GM12878 (cell line): ENCODE measurements around the gene CCDC198. TPM values are rescaled to one million over a fixed set of nuclear protein-coding genes. Genes with fewer than 3 reads are reported as not detected.
A peak's percentile ranks its signal among the peaks of the same experiment; 100 is the strongest.

Experiments used
- ATAC-seq: fragments of 200-7000 bp; cut with Tn5 transposase; 3 replicates; pipeline ENCODE4 v1.9.1; 2020; ENCODE audit warnings: mild to moderate bottlenecking, moderate library complexity
- BruUV-seq: library from RNA; stranded (reverse); fragments of 400-500 nt; replicated peaks from 2 replicates; lab custom pipeline; 2021; lab: Mats Ljungman, UMichigan
- CTCF ChIA-PET: fragments of 300-600 bp; sonication (Branson Sonifier 250); formaldehyde crosslinking; extraction: SDS; loops from one replicate; lab custom pipeline; 2021; ENCODE audit warnings: inconsistent platforms; lab: Yijun Ruan, JAX
- POLR2A ChIA-PET: fragments of 350-600 bp; formaldehyde crosslinking; extraction: SDS; loops from one replicate; lab custom pipeline; 2021; ENCODE audit warnings: inconsistent platforms; lab: Charles Lee
- RAD21 ChIA-PET: fragments of 300-600 bp; sonication (Branson Sonifier 250); formaldehyde crosslinking; loops from one replicate; lab custom pipeline; 2023; ENCODE audit warnings: antibody characterized with exemption; ENCODE audit not compliant: unreplicated experiment; lab: Charles Lee
- SMC1A ChIA-PET: fragments of 300-600 bp; sonication (Branson Sonifier 250); formaldehyde crosslinking; loops from one replicate; lab custom pipeline; 2023; ENCODE audit not compliant: unreplicated experiment, uncharacterized antibody; lab: Charles Lee
- DNase-seq: peaks from one replicate; pipeline ENCODE4 v3.0.0-alpha.2; 2011; ENCODE audit warnings: low read depth, low spot score
- FAIRE-seq: peaks from 3 replicates; lab custom pipeline; 2011; peaks lifted over from hg19 to GRCh38; lab: Jason Lieb, UNC
- H2AFZ ChIP-seq: 2 replicates; pipeline ENCODE4 v1.6.0; 2011; ENCODE audit warnings: low read depth, low read length, control low read depth; ENCODE audit not compliant: control insufficient read depth
- H3K27ac ChIP-seq: 2 replicates; pipeline ENCODE4 v1.5.1; 2011; ENCODE audit warnings: control low read depth; ENCODE audit not compliant: control insufficient read depth, insufficient read depth
- H3K27me3 ChIP-seq, 2 experiments: replicated peaks in 1 of 2; 2 replicates each; pipeline versions ENCODE4 v1.6.0 to v1.6.1; 2011; ENCODE audit warnings: low read length in 1 of 2; ENCODE audit not compliant: control insufficient read depth in 2 of 2, insufficient read depth in 2 of 2
- H3K36me3 ChIP-seq, 2 experiments: 2 replicates each; pipeline ENCODE4 v1.5.1; 2011; ENCODE audit warnings: low read length in 1 of 2; ENCODE audit not compliant: control insufficient read depth in 2 of 2, insufficient read depth in 2 of 2
- H3K4me1 ChIP-seq: 2 replicates; pipeline ENCODE4 v1.6.1; 2011; ENCODE audit warnings: mild to moderate bottlenecking, low read length, moderate library complexity, mixed read lengths; ENCODE audit not compliant: control insufficient read depth, insufficient read depth
- H3K4me2 ChIP-seq: 2 replicates; pipeline ENCODE4 v1.6.0; 2011; ENCODE audit warnings: control low read depth; ENCODE audit not compliant: control insufficient read depth, insufficient read depth
- H3K4me3 ChIP-seq: fragments of 200-600 bp; sonication (generic); 2 replicates; pipeline ENCODE4 v1.5.1; 2016
- H3K79me2 ChIP-seq: 2 replicates; pipeline ENCODE4 v1.6.0; 2011; ENCODE audit warnings: low read length; ENCODE audit not compliant: control insufficient read depth, insufficient read depth
- H3K9ac ChIP-seq: 2 replicates; pipeline ENCODE4 v1.8.0; 2011; ENCODE audit warnings: low read length, control low read depth, mixed read lengths; ENCODE audit not compliant: control insufficient read depth, insufficient read depth
- H3K9me3 ChIP-seq: replicated peaks from 3 replicates; pipeline ENCODE4 v1.5.1; 2011; ENCODE audit warnings: mild to moderate bottlenecking, low read length; ENCODE audit not compliant: control insufficient read depth, insufficient read depth
- H4K20me1 ChIP-seq: 2 replicates; pipeline ENCODE4 v1.6.0; 2011; ENCODE audit not compliant: control insufficient read depth, insufficient read depth
- CTCF ChIP-seq, 3 experiments: IDR thresholded peaks in 2 of 3; conservative IDR thresholded peaks in 1 of 3; 2 replicates each; pipeline ENCODE4 v1.5.1; 2011; ENCODE audit warnings: low read depth in 3 of 3, low read length in 3 of 3, mild to moderate bottlenecking in 3 of 3, control low read depth in 2 of 3, moderate library complexity in 2 of 3, inconsistent platforms in 1 of 3, mixed read lengths in 1 of 3; ENCODE audit not compliant: control insufficient read depth in 2 of 3, insufficient read depth in 1 of 3; ENCODE audit errors: extremely low read depth in 1 of 3
- HDAC2 ChIP-seq: fragments of 200-600 bp; sonication (generic); IDR thresholded peaks from 2 replicates; pipeline ENCODE4 v1.6.1; 2017
- WGBS: methylation state at CpG from one replicate; pipeline ENCODE4 v1.1.6; 2016; ENCODE audit warnings: low lambda C conversion rate; ENCODE audit not compliant: insufficient replicate concordance, insufficient coverage; ENCODE audit errors: missing lambda C conversion rate; 5-methylcytosine and 5-hydroxymethylcytosine counted together
- in situ Hi-C: fragments of 300-500 bp; cut with MboI; formaldehyde crosslinking; loops from 9 replicates; pipeline ENCODE4 v1.14.3; 2018; ENCODE audit warnings: mixed read lengths
- intact Hi-C: fragments of 100-400 bp; cut with micrococcal nuclease; formaldehyde crosslinking; loops from one replicate; pipeline ENCODE4 v1.14.2; 2022; ENCODE audit not compliant: unreplicated experiment
- polyA plus RNA-seq, 11 experiments: library from polyadenylated mRNA; depleted of rRNA in 4 of 11; unstranded in 6 of 11; stranded (reverse) in 5 of 11; fragments of >200 nt; fragmentation: Nextera tagmentation in 4 of 11; fragmentation: Illumina TruSeq in 1 of 11; extraction: Ambion mirVana in 4 of 11; extraction: Trizol in 1 of 11; gene quantifications; 1 replicate in 1 of 11; 2 replicates in 10 of 11; pipeline versions ENCODE4 v1.2.1 to v1.2.3, GENCODE V29; 2011 to 2016; ENCODE audit warnings: inconsistent platforms in 2 of 11, missing spikeins in 2 of 11, low read depth in 1 of 11
- total RNA-seq, 4 experiments: library from RNA; depleted of rRNA in 3 of 4; stranded (reverse); fragments of >200 nt in 3 of 4; fragmentation: Illumina TruSeq in 1 of 4; extraction: Trizol in 1 of 4; gene quantifications; 2 replicates each; pipeline versions ENCODE4 v1.2.1 to v1.2.3, GENCODE V29; 2013 to 2021

The CCDC198 gene
- total and polyA plus RNA-seq, 10 of the 15 experiments (the other 5 are each of a cell fraction or from before 2014, with no cell fraction given): 1.3 to 12.5 (median 2.3) TPM

- CTCF ChIA-PET: interaction anchor here (0.6 to 3.4 kb wide), 15 partner anchors 14 to 1278 kb away, joined by 3 to 16 read pairs (median 5); no protein-coding TSS in a partner anchor
Observed at GRCh38 chr14:57526942-57527341, 33.3 kb upstream of the CCDC198 start.

More at GRCh38 chr14:57526942-57527341, 33.3 kb upstream of the CCDC198 start:
- no peak overlapping the region for H3K4me2 ChIP-seq
- ATAC-seq (peak; percentile 60), DNase-seq (no peak), FAIRE-seq (no peak)
- H3K4me3 ChIP-seq: no peak overlapping the region
- H3K9ac ChIP-seq: no peak overlapping the region
- no peaks in the 10 kb centered on the region for H3K9me3 ChIP-seq
- no peak overlapping the region for H2AFZ ChIP-seq
- RAD21 ChIA-PET: interaction anchor here (0.6 to 1.1 kb wide), 3 partner anchors 71 to 547 kb away, joined by 3 read pairs; no protein-coding TSS in a partner anchor
- 2% methylated on average over 3 of the region's 3 CpGs for WGBS
- no peaks in the 10 kb centered on the region for H3K4me1 ChIP-seq
- SMC1A ChIA-PET: interaction anchor here (0.7 to 2.2 kb wide), 13 partner anchors 16 to 345 kb away, joined by 3 to 8 read pairs (median 4); no protein-coding TSS in a partner anchor
- no peaks in the 10 kb centered on the region for H3K27me3 ChIP-seq
- H3K36me3 ChIP-seq: no peaks in the 10 kb centered on the region
- no TSS peak for BruUV-seq
- no peaks in the 10 kb centered on the region for H3K79me2 ChIP-seq
- in situ Hi-C loops: no loop called here
- H4K20me1 ChIP-seq: no peaks in the 10 kb centered on the region
- no peak for TF ChIP-seq HDAC2
- 0 out of 6 replicates have a peak, but pooled peaks of 1 of the 3 experiments have one; percentile 12 for TF ChIP-seq CTCF (IDR thresholded peaks at IDR 0.05 in 2 of 3, conservative IDR thresholded peaks at IDR 0.05 in 1 of 3; ENCODE audit: control insufficient read depth in 2 of 3, extremely low read depth in 1 of 3, insufficient read depth in 1 of 3, low read depth in 3 of 3, low read length in 3 of 3)
- H3K27ac ChIP-seq: no peak overlapping the region
- intact Hi-C loops: no loop called here
- POLR2A ChIA-PET: interaction anchor here (0.6 to 0.8 kb wide), 2 partner anchors 19 to 164 kb away, joined by 3 to 9 read pairs; no protein-coding TSS in a partner anchor
